HG03159 (cell line): ENCODE measurements around the gene GPHA2.

Experiments
- ATAC-seq: cut with Tn5 transposase; IDR thresholded peaks from one replicate; pipeline ENCODE4 v1.9.1; 2021; ENCODE audit warnings: mild to moderate bottlenecking, moderate library complexity; ENCODE audit not compliant: unreplicated experiment

GPHA2 gene

DNA sequence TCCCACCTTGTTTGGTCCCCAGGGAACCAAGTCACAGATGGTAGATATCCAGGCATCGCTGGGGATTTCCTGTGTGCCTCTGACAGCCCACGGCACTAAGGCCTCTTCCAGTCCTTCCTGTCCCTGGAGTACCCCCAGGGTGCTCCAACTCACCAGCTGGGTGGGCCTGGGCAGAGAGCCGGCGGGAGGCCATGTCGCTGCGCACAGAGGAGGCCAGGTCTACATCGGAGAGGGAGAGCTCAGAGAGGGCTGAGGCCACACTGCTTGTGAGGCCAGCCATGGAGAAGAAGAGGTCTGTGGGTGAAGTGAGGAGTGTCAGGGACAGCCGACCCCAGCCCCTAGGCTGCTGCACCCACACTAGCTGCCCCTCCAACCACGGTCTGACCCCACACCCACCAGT lies 24.0 kb downstream of the GPHA2 start:
- no peak for ATAC-seq

DNA sequence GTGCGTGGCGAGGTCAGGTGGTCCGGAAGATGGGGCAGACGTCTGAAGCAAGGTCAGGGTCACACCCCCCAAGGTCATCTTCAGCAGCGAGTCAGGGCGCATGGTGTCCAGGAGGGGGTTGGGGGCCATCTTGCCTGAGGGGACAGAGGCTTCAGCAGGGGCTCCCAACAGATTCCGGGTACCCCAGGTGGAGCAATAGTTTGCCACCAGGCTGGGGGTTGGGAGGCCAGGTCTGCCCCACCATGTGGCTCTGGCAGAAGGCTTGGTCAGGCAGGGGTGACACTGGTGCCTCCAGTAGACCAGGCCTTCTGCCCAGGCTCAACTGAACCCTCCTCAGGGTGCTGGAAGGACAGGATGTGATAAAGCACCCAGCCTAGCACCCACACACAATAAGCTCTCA lies 24.6 kb downstream of the GPHA2 start:
- ATAC-seq, result no peak

DNA sequence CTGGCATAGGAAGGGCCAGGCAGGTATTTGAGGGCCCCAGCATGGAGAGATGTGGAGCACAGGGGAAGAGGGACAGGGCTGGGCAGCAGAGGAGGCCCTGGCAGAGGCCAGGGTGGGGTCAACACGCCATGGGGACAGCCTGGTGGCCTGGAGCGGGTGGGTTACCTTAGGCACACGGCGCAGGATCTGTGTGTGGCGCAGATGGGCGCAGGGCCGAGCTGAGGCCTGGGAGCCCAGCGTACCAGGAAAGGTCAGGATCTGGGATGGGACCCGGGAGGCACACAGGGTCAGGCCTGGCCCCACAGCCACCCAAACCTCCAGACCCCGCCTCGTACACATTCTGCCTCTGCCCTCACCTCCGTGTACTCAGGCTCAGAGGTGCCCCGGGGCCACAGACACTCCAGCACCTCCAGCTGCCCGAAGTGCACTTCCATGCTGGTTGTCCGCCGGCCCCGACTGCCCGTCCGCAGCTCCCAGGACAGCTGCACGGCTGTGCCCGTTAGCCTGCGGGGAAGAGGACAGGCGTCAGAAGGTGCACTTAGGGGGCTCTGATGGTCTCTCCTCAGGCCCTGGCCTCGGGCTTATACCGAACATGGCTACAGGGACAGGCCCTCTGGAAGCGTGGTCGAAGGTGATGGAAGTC lies 25.1 kb downstream of the GPHA2 start:
- ATAC-seq, result no peak

DNA sequence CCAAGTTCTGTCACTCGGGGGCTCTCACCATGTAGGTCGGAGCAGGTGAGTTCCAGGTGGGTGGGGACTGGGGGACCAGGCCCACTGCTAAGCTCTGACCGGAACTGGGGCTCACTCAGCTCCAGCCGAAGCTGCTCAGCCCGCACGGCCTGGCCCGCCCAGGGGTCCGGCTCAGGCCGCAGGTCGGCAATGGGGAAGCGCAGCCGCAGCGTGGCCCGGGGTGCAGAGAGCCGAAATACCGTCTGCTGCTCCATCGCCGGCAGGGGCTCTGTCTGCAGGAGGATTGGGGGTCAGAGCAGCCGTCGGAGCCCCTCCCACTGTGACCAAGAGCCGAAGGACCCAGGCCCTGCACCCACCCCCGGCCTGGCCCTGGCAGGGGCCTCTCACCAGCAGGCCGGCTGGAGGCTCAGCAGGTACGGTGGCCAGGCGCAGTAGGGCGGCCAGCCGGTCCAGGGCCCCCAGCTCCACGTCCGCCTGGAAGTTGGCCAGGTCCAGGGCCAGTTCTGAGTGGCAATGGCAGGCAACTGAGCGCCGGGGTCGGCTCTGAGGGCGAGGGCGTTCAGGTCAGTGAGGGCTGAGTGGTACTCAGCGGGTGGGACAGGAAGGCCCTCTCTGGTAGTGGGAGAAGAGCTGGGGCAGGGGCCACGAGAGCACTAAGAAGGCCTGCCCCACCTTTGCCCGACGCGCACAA lies 25.9 kb downstream of the GPHA2 start:
- ATAC-seq, result no peak

DNA sequence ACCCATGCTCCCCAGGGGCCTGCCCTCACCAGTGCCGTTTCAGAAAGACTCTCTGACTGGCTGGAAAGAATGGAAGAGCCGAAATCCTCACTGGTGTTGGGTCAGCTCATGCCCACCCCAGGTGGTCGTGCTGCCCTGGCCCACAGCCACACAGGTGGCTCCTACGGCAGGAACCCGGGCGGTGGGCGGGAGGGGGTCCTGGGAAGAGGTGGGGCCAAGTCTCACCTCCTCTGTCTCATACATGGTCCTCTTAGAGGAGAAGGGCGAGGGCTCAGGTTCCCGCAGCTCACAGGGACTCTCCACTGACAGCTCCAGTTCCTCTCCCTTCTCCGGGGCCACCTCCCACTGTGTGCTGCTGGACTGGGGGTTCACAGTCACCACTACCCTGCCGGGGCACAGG lies 26.9 kb downstream of the GPHA2 start:
- no peak for ATAC-seq

DNA sequence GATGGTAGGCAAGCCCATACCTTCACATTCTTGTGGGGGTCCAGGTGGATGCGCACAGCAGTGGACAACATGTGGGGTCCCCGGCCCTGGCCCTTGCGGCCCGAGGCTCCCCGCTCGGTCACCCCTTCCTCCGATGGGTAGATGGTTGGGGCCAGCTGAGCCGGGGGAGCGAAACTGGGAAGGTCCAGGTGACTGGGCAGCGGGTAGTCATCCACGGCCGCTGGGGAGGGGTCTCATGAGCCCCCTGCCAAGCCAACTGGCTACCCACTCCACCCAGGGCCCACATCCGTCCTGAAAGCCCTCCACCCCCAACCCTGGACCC lies 29.4 kb downstream of the GPHA2 start:
- no peak for ATAC-seq

DNA sequence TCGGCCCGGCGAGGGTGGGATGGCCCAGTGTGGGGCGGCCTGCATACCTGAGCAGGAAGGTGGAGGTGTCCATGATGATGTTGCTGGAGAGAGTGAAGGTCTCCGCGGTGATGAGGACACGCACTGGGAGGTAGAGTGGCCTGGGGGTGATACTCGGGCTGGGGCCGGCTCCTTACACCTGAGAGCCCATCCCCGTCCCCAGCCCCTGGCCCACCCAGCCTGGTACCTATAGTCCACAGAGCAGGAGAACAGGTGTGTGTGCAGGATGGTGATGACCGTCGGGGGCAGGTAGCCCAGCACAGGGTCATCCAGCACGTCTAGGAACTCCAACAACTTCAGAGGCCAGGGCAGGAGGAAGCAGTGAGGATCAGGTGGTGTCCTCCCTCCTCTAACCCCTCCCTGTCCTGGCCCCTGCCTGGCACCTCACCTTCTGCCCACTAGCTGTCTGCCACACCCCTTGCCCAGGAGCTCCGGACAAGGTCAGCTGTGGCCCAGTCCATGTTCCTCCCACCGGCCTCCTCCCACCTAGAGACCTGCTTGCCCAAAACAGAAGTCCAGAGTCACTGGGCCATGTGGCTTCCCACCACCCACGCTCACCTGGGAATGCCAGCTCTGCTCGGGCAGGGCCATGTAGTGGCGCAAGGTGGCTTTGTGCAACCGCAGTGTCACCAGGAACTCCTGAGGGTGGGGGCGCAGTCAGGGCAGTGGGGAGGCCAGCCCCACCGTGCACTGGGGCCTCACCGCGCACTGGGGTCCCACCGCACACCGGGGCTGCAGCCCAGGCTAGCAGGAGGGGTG lies 30.0 kb downstream of the GPHA2 start:
- no peak for ATAC-seq

DNA sequence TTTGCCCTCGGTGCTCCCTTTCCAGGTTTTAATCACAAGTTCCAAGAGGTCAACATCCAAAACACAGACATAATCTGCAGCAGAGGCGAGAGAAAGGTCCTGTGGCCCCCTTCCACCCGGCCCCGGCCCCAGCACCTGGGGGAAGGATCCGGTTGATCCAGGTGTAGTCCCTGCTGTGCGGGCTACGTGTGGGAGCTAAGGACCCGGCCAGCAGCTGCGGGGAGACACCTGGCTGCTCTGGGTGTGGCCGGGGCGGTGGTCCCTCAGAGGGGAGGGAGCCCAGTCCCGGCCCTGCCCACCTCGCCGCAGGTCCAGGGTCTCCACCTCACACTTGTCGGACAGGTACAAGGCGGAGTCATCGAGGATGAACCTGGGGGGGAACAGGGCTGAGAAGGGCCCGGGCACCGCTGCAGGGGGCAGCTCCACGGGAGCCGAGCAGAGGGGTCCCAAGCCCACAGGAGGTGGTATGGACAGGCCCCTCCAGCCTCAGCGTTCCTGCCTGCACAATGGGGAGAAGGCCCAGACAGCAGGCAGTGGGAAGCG lies 32.3 kb downstream of the GPHA2 start:
- no peak for ATAC-seq

DNA sequence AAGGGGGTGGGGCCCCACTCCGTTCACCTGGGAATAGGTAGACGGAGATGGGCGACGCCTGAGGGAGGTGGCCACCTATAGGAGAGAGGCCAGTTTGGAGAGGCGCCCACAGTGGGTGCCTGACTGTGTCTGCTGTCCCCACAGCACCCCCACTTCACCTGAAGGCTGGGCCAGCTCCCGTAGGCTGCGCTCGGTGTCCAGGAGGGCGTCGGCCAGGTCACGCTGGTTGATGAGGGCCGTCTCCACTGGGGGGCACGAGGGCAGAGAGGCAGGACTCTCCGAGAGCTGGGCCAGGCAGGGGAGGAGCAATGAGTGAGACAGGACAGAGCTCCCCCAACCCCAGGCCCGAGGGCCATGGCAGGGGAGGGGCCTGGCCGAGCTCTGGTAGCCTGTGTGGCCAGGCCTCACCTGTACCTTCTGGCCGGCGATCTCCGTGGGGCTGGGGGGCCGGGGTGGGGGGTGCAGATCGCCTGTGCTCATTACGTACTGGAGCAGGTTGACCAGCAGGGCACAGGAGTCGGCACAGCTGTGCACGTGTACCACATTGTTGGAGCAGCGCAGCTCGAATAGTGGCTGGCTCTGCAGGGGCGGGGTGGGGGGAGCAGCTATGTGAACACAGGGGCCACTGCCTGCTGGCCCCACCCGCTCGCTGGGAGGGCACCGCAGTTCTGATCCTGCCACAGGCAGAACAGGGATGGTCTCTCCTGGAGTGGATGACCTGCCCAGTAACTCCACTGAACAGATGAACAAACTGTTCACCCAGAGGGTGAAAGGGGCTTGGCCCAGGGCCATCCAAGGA lies 33.4 kb downstream of the GPHA2 start:
- no peak for ATAC-seq

DNA sequence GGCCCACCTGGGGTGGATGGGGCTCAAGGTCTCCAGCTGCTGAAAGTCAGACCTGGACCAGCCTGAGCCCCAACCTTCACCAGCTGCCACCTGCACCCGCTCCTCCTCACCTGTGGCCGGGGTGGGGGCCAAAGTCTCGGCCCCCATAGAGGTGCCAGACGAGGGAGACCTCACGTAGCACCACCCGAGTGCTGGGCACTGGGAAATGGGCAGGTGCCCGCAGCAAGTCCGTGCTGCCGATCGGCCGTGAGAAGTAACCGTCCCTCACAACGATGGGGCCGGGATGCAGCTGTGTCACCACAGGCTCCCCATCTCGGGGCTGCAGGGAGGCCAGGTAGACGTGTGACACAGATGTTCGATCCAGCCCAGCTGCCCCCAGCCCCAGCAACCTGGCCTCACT lies 34.9 kb downstream of the GPHA2 start:
- ATAC-seq, result no peak

DNA sequence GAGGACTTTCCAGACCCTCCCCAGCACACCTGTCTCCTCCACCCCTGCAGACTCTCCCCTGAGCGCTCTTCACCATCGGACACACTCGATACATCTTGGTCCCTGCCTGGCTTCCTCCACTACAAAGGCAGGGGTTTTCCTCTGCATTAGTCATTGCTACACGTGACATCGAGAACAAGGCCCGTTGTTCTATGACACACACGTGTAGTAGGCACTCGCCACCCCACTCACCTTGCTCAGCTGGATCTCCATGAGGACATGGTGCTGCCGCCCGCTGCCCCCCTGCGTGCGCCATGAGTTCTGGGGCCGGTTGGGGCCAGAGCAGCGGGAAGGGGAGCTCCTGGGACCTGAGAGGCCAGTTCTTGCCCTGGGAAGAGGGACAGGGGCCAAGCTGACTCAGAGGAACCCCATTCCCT lies 35.4 kb downstream of the GPHA2 start:
- ATAC-seq, result no peak

DNA sequence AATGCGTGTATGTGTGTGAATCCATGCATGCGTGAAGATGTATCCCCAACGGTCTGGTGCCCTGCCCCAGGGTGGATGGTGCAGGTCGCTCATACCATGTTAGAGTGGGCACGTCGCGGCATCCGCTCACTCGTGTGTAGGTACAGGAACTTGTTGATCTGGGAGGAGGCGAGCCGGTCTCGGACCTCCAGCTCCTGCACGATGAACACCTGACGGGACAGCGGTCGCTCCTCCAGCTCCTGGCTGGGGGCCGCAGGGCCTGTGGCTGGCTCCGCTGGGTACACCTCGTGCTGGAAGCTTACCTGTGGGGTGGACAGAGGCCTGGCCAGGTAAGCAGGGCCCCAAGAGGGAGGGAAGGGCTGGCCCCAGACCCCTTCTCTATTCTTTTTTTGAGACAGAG lies 37.2 kb downstream of the GPHA2 start:
- ATAC-seq, result no peak

DNA sequence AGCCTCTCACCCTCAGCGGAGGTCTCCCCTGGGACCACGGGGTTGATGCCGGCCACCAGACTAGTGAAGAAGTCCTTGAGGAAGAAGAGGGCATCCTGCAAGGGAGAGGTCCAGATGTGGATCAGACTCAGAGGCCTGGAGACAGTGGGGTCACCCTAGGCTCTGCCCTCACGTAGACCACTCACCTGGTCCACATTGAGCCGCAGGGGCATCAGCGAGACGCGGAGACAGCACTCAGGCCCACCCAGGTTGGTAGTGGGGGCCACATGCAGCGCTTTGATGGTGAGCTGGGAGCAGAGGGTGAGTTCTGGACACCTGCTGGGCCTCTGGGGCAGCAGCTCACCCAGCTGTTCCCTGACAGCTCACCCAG lies 37.6 kb downstream of the GPHA2 start:
- ATAC-seq, result no peak

DNA sequence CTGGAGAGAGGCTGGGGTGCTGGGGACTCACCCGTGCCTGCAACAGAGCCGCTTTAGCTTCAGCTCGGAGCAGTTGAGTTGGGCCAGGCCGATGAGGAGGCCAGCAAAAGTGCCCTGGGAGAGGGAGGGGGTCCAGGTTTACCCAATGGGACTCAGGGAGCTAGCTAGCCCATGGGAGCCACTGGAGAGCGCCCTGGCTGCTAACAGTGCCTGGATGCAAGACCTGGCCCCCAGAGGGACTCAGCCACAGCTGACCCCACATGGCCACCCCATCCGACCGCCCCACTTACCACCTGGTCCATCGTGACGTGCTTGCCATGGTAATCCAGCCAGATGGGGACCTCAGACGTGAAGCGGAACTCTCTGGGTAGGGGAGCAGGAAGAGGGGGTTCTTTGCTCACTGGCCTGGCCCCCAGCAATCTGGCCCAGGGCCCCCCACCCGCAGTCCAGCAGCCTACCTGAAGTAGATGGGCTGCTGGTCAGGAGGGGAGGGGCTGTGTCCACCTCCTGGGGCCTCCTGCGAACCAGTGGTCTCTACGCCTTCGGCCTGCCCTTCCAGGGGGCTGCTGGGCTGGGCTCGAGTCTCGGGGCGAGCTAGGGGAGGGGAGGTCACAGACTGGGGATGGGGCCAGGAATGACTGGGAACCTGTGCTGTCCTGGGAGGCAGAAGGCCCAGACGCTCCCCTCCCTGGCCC lies 38.2 kb downstream of the GPHA2 start:
- no peak for ATAC-seq

DNA sequence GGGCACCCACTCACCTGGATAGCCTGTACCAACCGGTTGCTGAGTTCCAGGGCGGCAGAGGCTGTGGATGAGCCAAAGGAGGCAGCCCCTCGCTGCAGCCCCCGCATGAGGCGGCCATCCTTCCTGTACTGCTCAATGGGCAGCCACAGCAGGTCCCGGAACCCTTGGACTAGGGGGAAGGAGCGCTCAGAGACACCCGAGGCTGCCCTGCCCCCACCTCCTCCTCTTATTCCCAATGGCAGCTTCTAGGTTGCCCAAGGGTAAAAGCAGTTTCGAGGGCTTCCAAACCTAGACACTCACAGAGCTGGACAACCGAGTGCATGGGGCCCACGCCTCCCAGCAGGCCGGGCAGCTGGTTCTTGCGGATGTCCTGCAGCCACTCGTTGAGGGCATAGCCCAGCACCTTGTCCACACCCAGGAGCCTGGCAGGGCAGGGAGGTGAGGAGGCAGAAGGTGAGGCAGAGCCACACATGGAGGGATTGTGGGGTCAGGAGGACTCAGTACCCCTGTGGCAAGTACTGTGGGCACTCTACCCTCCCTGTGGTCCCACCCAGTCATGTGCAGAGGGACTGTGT lies 39.2 kb downstream of the GPHA2 start:
- ATAC-seq, result no peak

DNA sequence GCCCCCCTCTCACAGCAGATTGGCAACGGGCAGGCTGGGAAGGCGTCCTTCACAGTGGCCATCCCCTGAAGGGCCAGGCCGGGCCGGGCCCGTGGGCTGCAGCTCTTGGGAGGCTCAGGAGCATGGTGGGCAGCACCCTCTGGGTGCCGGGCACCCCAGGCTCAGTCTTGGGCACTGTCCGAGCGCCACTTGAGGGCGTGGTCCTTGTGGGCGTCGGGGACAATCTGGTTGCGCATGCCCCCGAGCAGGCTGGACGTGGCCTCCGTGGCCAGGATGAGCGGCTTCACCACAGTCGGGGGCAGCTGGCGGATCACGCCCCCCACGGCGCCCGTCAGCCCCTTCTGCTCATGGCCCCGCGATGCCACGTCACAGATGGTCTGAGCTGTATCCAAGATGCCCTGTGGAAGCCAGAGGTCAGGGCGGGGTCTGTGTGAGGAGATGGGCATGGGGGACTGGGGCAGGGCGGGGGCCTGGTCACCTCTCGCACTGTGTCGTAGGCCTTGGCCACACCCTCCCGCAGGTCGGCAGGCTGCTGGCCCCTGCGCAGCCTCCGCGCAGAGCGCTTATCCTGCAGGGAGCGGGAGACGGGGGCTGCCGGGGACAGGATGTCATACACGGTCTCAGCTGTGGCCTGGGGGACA lies 40.8 kb downstream of the GPHA2 start:
- ATAC-seq, result no peak

DNA sequence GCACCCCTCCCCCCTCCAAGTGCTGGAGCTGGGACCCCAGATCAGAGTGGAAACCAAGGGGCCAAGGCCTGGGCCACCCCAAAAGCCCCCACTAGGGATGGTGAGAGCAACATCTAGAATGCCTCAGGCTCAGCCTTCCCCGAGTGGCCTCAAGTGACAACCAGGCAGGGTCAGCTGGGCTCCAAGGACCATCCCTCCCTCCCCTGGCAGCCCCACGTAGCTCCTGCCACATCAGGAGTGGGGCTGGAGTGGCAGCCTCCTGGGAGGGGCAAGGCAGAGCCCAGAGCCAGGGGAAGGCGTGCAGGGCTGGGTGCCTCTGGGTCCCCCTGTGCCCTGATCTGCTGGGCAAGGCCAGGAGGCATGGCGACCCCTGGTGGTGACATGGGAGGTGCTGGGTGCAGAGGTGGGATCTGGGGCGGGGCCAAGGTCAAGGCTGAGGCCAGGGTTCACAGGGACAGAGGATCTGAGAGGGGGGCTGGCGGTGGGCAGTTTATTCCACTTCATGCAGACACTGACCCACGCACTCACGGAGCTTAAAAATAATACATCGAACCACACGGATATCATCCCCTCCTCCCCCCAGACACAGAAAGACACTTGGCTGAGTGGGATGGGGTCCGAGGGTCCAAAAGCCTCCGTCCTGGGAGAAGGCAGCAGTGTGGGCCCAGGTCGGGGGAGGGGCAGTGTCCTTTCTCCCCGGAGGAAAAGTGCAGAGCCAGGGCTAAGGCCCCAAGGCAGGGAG lies 41.5 kb downstream of the GPHA2 start:
- ATAC-seq, result no peak

DNA sequence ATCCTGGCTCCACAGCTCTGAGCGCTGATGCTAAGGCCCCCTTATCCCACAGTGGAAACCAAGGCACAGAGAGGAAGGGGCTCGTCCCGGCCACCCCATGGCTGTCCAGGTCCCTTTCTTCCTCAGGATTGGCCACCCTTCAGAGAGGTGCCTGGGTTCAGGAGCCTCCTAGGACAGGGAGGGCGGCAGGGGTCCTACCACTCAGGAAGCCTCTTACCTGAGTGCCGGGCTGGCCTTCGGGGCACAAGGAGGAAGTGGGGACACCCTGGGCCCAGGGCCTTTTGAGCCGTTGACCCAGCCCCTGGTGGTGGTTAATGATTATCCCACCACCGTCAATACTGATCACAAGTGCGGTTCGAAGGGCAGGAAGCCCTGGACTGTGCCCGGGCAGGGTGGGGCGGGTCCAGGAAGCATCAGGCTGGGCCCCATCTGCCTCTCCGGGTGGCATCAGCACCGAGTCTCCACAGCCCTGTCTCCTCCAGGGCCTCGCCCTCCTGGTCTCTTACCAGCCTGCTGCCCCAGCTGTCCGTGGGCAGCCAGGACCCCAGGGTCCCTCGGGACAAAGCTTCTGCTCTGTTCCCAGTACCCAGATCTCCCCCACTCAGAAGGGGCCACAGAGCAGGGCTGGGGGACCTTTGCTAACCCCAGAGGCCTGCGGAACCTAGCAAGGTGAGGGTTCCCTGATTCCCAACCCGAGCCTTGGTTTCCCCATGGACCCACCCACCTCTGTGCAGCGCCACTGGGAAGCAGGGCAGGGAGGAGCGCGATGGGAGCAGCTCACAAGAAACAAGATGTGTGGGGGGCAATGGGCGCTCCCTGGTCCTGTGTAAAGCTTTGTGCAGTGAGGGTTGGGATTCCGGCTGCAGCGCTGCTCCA lies 42.3 kb downstream of the GPHA2 start:
- ATAC-seq, result no peak
